SK-N-SH treated with all-trans-retinoic acid at 6 μM for 48 hours (cell line): Measurements from ENCODE around the gene TBC1D22B.

ENCODE experiments used
- ATAC-seq: fragments of 200-7000 bp; cut with Tn5 transposase; 3 replicates; pipeline ENCODE4 v1.9.1; 2020; ENCODE audit warnings: mild to moderate bottlenecking, moderate library complexity
- ARNTL ChIP-seq: fragments of 450-650 bp; formaldehyde crosslinking; IDR thresholded peaks from 2 replicates; pipeline ENCODE4 v1.5.0; 2020; ENCODE audit warnings: low read depth, mild to moderate bottlenecking, moderate library complexity, borderline replicate concordance
- CREB5 ChIP-seq: fragments of 250-450 bp; sonication (Bioruptor Pico); IDR thresholded peaks from 2 replicates; pipeline ENCODE4 v1.5.1; 2020; ENCODE audit warnings: low read depth, mild to moderate bottlenecking, moderate library complexity
- CSDC2 ChIP-seq: fragments of 250-450 bp; sonication (Bioruptor Pico); IDR thresholded peaks from 2 replicates; pipeline ENCODE4 v1.5.0; 2020; ENCODE audit warnings: mild to moderate bottlenecking, moderate library complexity
- CSRNP3 ChIP-seq: fragments of 250-450 bp; sonication (Bioruptor Pico); IDR thresholded peaks from 2 replicates; pipeline ENCODE4 v1.5.1; 2021; ENCODE audit warnings: mild to moderate bottlenecking, moderate library complexity
- ESRRG ChIP-seq: fragments of 250-450 bp; sonication (Bioruptor Pico); IDR thresholded peaks from 2 replicates; pipeline ENCODE4 v1.6.1; 2021; ENCODE audit warnings: mild to moderate bottlenecking
- GLIS3 ChIP-seq: fragments of 250-450 bp; sonication (Bioruptor Pico); IDR thresholded peaks from 2 replicates; pipeline ENCODE4 v1.5.0; 2020; ENCODE audit warnings: mild to moderate bottlenecking, moderate library complexity
- ISL1 ChIP-seq: fragments of 250-450 bp; sonication (Bioruptor Pico); IDR thresholded peaks from 2 replicates; pipeline ENCODE4 v2.1.2; 2022; ENCODE audit warnings: mild to moderate bottlenecking, moderate library complexity
- OSR1 ChIP-seq: fragments of 250-450 bp; sonication (Bioruptor Pico); IDR thresholded peaks from 2 replicates; pipeline ENCODE4 v1.8.0; 2022; ENCODE audit warnings: moderate library complexity, mild to moderate bottlenecking, inconsistent platforms
- PATZ1 ChIP-seq: fragments of 250-450 bp; sonication (Bioruptor Pico); IDR thresholded peaks from 2 replicates; pipeline ENCODE4 v1.8.0; 2020; ENCODE audit warnings: mild to moderate bottlenecking, moderate library complexity, borderline replicate concordance
- POU6F1 ChIP-seq: fragments of 250-450 bp; sonication (Bioruptor Pico); IDR thresholded peaks from 2 replicates; pipeline ENCODE4 v1.8.0; 2021; ENCODE audit warnings: low read depth, mild to moderate bottlenecking, moderate library complexity, borderline replicate concordance
- RARB ChIP-seq: fragments of 250-450 bp; sonication (Bioruptor Pico); IDR thresholded peaks from 2 replicates; pipeline ENCODE4 v1.8.0; 2021; ENCODE audit warnings: mild to moderate bottlenecking, moderate library complexity
- SNAI2 ChIP-seq: fragments of 250-450 bp; sonication (Bioruptor Pico); IDR thresholded peaks from 2 replicates; pipeline ENCODE4 v1.5.0; 2020; ENCODE audit warnings: mild to moderate bottlenecking, moderate library complexity
- TCF4 ChIP-seq: fragments of 250-450 bp; sonication (Bioruptor Pico); IDR thresholded peaks from 2 replicates; pipeline ENCODE4 v1.8.0; 2021; ENCODE audit warnings: mild to moderate bottlenecking, moderate library complexity, borderline replicate concordance
- TOX ChIP-seq: fragments of 250-450 bp; sonication (Bioruptor Pico); IDR thresholded peaks from 2 replicates; pipeline ENCODE4 v1.8.0; 2021; ENCODE audit warnings: mild to moderate bottlenecking, moderate library complexity, borderline replicate concordance
- TSHZ2 ChIP-seq: fragments of 250-450 bp; sonication (Bioruptor Pico); IDR thresholded peaks from 2 replicates; pipeline ENCODE4 v1.5.0; 2020; ENCODE audit warnings: mild to moderate bottlenecking, moderate library complexity
- ZC3H10 ChIP-seq: fragments of 250-450 bp; sonication (Bioruptor Pico); IDR thresholded peaks from 2 replicates; pipeline ENCODE4 v1.5.1; 2021; ENCODE audit warnings: mild to moderate bottlenecking, moderate library complexity
- ZFP3 ChIP-seq: fragments of 250-450 bp; sonication (Bioruptor Pico); IDR thresholded peaks from 2 replicates; pipeline ENCODE4 v1.5.0; 2020; ENCODE audit warnings: mild to moderate bottlenecking, moderate library complexity
- ZFP30 ChIP-seq: fragments of 450-650 bp; formaldehyde crosslinking; IDR thresholded peaks from 2 replicates; pipeline ENCODE4 v1.5.0; 2022; ENCODE audit warnings: mild to moderate bottlenecking, moderate library complexity
- ZNF565 ChIP-seq: fragments of 450-650 bp; formaldehyde crosslinking; conservative IDR thresholded peaks from 2 replicates; pipeline ENCODE4 v1.5.0; 2020; ENCODE audit warnings: low read depth, mild to moderate bottlenecking, moderate library complexity
- ZNF70 ChIP-seq: fragments of 450-650 bp; formaldehyde crosslinking; IDR thresholded peaks from 2 replicates; pipeline ENCODE4 v1.5.0; 2020; ENCODE audit warnings: mild to moderate bottlenecking, moderate library complexity
- ZNF8 ChIP-seq: fragments of 450-650 bp; formaldehyde crosslinking; IDR thresholded peaks from 2 replicates; pipeline ENCODE4 v1.5.0; 2020; ENCODE audit warnings: mild to moderate bottlenecking, moderate library complexity

Gene TBC1D22B

GRCh38 chr6:37262446-37263026 lies 5.0 kb downstream of the TBC1D22B start:
- TF ChIP-seq ZC3H10 (CRISPR knock-in tag) (no peak), ZFP3 (no peak), TOX (no peak), SNAI2 (CRISPR knock-in tag) (no peak), CSRNP3 (CRISPR knock-in tag) (no peak), ESRRG (CRISPR knock-in tag) (no peak), POU6F1 (CRISPR knock-in tag) (no peak), TCF4 (CRISPR knock-in tag) (no peak), PATZ1 (CRISPR knock-in tag) (no peak), TSHZ2 (CRISPR knock-in tag) (no peak), ARNTL (CRISPR knock-in tag) (no peak), ZNF70 (CRISPR knock-in tag) (no peak), RARB (CRISPR knock-in tag) (no peak), OSR1 (CRISPR knock-in tag) (no peak), CSDC2 (no peak), ZNF8 (CRISPR knock-in tag) (no peak)
- ATAC-seq: no peak

GRCh38 chr6:37265001-37265400 lies 7.4 kb downstream of the TBC1D22B start:
- TF ChIP-seq ISL1: peak; percentile 73
- no peak for TF ChIP-seq PATZ1 (CRISPR knock-in tag)
- no peak for ATAC-seq

GRCh38 chr6:37265860-37266259 lies 8.3 kb downstream of the TBC1D22B start:
- no peak for TF ChIP-seq ZFP3
- TF ChIP-seq CSRNP3 (CRISPR knock-in tag): no peak
- ATAC-seq: no peak

- ATAC-seq: no peak
- no peak for TF ChIP-seq ARNTL (CRISPR knock-in tag)
- no peak for TF ChIP-seq ZC3H10 (CRISPR knock-in tag)
- TF ChIP-seq CSDC2: no peak
- no peak for TF ChIP-seq SNAI2 (CRISPR knock-in tag)
- TF ChIP-seq GLIS3 (CRISPR knock-in tag): no peak
- no peak for TF ChIP-seq PATZ1 (CRISPR knock-in tag)
- TF ChIP-seq CREB5 (CRISPR knock-in tag): no peak
- no peak for TF ChIP-seq ESRRG (CRISPR knock-in tag)
- TF ChIP-seq ZNF70 (CRISPR knock-in tag): no peak
- TF ChIP-seq OSR1 (CRISPR knock-in tag): no peak
- no peak for TF ChIP-seq TOX
- TF ChIP-seq ZFP30 (CRISPR knock-in tag): no peak
- TF ChIP-seq ZNF565 (CRISPR knock-in tag): no peak
Measured at GRCh38 chr6:37269105-37269504, 11.5 kb downstream of the TBC1D22B start.
